Fibroblast of pulmonary artery (primary cell): ENCODE data around the gene NFKB2.

ENCODE experiments used
- DNase-seq: peaks from one replicate; pipeline ENCODE4 v3.0.0-alpha.2; 2010; ENCODE audit warnings: low read depth
- H3K4me3 ChIP-seq: replicated peaks from 2 replicates; pipeline ENCODE4 v1.5.1; 2011; ENCODE audit warnings: low read depth, mild to moderate bottlenecking, control low read depth, low read length, moderate library complexity
- CTCF ChIP-seq: IDR thresholded peaks from 2 replicates; pipeline ENCODE4 v1.5.1; 2011; ENCODE audit warnings: mild to moderate bottlenecking, control low read depth, low read length, inconsistent platforms; ENCODE audit errors: missing control alignments

The NFKB2 gene

DNA sequence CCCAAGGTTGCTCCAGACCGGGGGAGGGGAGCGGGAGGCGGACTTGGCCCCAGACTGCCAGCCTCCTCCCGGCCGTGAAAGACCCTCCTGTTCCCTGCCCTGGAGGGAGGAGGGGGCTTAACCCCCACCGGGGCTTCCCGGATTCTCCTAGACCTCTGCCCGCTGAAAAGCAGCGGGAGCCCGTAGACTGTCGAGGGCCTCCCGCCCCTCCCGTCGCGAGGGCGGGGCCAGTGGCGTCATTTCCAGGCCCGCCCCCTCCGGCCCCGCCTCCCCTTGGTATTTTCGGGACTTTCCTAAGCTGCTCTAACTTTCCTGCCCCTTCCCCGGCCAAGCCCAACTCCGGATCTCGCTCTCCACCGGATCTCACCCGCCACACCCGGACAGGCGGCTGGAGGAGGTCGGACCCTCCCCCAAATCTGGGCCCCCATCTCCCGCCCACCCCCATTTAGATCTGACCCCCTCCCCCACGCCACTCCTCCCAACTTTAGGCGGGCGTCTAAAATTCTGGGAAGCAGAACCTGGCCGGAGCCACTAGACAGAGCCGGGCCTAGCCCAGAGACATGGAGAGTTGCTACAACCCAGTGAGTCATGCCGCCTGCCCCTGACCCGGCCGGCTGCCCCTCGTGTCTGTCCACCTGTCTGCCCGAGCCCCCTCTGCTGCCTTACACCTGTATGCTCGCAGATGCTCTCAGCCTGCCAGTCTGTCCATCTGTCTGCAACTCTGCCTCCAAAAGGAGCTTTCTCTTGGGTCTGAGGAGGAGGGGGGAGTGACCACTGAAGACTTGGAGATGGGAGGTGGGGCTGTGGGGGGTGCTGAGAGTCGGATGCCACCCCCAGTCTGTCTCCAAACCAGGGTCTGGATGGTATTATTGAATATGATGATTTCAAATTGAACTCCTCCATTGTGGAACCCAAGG lies at the start of gene NFKB2:
Gene NFKB2 (plus strand): TSS at position 306 of the 917 bp plus-strand sequence. CDS start 255 bp downstream, at position 561.
- peak; percentile 88 for DNase-seq
- peak within 1 kb of the TSS; percentile 75 for H3K4me3 ChIP-seq
- TF ChIP-seq CTCF = no peak

- H3K4me3 ChIP-seq = no peak overlapping the region
- peak; percentile 69 for TF ChIP-seq CTCF
- DNase-seq = peak; percentile 69
Measured at GRCh38 chr10:102347236-102347828, 48.2 kb upstream of the NFKB2 start.

- TF ChIP-seq CTCF = peak; percentile 97
- DNase-seq = peak; percentile 72
- no peak overlapping the region for H3K4me3 ChIP-seq
Measured at GRCh38 chr10:102352066-102352715, 43.3 kb upstream of the NFKB2 start.

- no peak for TF ChIP-seq CTCF
- H3K4me3 ChIP-seq = no peak overlapping the region
- no peak for DNase-seq
Measured at GRCh38 chr10:102354451-102354850, 41.1 kb upstream of the NFKB2 start.

DNA sequence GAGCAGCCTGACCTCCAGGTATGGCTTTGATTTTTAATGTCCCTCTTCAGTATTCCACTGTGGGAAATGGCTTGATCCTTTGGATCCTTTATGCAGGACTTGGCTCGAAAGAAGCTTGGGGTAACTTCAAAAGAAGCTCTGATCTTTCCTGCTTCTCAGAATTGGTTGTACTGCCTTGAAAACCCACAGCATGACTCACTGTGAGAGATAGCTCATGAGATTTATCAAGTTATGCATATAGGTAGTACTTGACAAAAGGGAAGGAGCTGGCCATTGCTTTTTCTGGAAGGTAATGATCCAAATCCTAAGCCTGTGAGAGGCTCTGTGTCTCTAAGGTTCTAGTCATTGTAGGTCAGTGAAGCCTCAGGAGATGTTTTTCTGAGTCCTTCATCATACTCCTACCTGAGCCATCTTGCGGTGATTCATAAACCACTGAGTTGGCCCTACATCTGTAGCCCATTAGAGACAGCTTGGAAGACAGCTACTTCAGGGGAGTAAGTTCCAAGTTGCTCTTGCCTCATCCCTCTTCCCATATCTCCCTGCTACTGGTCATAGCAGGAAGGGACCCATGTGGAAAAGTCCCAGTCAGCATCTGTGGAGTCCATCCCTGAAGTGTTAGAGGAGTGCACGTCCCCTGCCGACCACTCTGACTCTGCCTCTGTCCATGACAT lies 36.7 kb upstream of the NFKB2 start:
- no peak for DNase-seq
- no peak overlapping the region for H3K4me3 ChIP-seq
- no peak for TF ChIP-seq CTCF

GRCh38 chr10:102367441-102367840 lies 28.1 kb upstream of the NFKB2 start:
- no peak overlapping the region for H3K4me3 ChIP-seq
- no peak for DNase-seq
- TF ChIP-seq CTCF = no peak
